ENCODE results near the gene RRP8. TPM values are rescaled to one million over a fixed set of nuclear protein-coding genes. Genes with fewer than 3 reads are reported as not detected.

Gene RRP8
- polyA plus RNA-seq, 1 experiment = 9.9 TPM

DNA sequence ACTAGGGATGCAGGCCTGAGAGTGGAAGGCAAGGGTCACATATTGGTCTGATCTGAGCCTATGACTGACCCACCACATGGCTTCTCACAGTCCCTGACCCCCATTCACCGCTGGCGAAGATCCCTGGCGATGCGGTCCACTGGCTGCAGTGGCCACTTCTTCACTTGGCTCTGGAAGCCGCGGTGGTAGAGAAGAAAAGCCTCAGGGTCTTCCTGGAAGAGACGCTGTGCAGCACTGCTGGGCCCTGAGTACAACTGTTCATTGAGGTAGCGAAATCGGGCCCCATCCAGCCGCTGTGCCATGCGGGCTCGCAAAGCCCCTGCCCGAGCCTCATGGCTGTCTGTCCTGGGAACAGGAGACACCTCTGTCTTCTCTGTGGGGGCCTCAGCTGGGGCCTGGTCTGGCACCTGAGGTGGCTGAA, 2.4 kb downstream of the RRP8 start:
- POLR2A ChIA-PET = no interaction called here
- CTCF ChIA-PET = no interaction called here

DNA sequence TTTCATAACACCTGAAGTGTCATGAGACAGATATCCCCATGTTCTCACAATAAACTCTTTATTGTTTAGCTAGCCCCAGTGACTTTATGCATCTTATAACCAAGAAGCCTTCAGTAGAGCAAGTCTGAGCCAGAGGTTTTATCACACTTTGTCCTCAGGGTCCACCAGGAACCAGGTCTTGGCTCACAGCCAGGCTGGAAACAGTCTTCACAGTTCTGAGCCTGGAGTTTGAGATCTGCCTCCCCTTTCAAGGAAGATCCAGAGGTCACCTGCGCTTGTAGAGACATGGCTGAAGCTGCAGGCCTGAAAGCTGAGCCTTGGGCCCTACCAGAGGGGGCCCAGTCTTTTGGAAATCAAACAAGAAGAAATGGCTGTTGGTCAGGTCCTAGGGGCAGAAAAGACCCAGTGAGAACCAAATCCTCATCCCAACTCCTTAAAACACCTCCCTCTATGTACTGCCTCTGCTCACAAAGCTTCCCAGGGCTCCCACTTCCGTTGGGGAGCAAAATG, 3.5 kb downstream of the RRP8 start:
- ChIA-PET CTCF (no interaction called here), POLR2A (no interaction called here)
- DNase-seq (ENCODE audit: low read depth) = no peak
- H3K4me3 ChIP-seq (ENCODE audit: low read depth, low read length) = no peak overlapping the region
- no peaks in the 10 kb centered on the region for H3K27me3 ChIP-seq (ENCODE audit: control insufficient read depth, insufficient read depth, low read length)
- H3K36me3 ChIP-seq (ENCODE audit: control insufficient read depth, insufficient read depth, low read length) = peaks cover 24% of the 10 kb centered on the region
- TF ChIP-seq, protein P1, sequence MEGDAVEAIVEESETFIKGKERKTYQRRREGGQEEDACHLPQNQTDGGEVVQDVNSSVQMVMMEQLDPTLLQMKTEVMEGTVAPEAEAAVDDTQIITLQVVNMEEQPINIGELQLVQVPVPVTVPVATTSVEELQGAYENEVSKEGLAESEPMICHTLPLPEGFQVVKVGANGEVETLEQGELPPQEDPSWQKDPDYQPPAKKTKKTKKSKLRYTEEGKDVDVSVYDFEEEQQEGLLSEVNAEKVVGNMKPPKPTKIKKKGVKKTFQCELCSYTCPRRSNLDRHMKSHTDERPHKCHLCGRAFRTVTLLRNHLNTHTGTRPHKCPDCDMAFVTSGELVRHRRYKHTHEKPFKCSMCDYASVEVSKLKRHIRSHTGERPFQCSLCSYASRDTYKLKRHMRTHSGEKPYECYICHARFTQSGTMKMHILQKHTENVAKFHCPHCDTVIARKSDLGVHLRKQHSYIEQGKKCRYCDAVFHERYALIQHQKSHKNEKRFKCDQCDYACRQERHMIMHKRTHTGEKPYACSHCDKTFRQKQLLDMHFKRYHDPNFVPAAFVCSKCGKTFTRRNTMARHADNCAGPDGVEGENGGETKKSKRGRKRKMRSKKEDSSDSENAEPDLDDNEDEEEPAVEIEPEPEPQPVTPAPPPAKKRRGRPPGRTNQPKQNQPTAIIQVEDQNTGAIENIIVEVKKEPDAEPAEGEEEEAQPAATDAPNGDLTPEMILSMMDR (IDR thresholded peaks at IDR 0.05; ENCODE audit: insufficient read depth, low read depth, low read length) = no peak

More for the DNA sequence above, 2.4 kb downstream of the RRP8 start:
- no peak overlapping the region for H3K4me3 ChIP-seq (ENCODE audit: low read depth, low read length)
- peaks cover 24% of the 10 kb centered on the region for H3K36me3 ChIP-seq (ENCODE audit: control insufficient read depth, insufficient read depth, low read length)
- TF ChIP-seq, protein P1 (IDR thresholded peaks at IDR 0.05; ENCODE audit: insufficient read depth, low read depth, low read length) = no peak
- H3K27me3 ChIP-seq (ENCODE audit: control insufficient read depth, insufficient read depth, low read length) = no peaks in the 10 kb centered on the region
- no peak for DNase-seq (ENCODE audit: low read depth)

DNA sequence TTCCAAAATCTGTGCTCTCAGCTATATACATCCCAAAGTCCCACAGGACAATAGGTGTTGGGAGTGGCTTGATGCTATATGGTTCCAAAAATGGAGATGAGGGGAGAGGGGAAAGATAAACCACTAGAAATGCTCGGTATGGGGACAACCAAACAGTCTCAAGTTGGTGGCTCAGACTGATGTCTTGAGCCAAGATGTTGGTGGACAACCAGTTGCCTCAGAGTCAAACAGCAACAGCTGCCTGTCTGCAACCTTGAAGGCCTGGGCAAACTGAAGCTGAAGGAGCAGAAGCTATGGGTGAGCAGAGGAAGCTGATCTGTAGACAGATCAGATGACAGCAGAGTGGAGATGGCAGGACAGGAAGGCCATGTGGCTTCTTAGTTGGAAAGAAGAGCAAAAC, 4.0 kb downstream of the RRP8 start:
- TF ChIP-seq, protein P1 (IDR thresholded peaks at IDR 0.05; ENCODE audit: insufficient read depth, low read depth, low read length) = no peak
- POLR2A ChIA-PET = no interaction called here
- Histone ChIP-seq H3K36me3 (ENCODE audit: control insufficient read depth, insufficient read depth, low read length) (peaks cover 26% of the 10 kb centered on the region), H3K27me3 (ENCODE audit: control insufficient read depth, insufficient read depth, low read length) (no peaks in the 10 kb centered on the region), H3K4me3 (ENCODE audit: low read depth, low read length) (no peak overlapping the region)
- CTCF ChIA-PET = no interaction called here
- no peak for DNase-seq (ENCODE audit: low read depth)

DNA sequence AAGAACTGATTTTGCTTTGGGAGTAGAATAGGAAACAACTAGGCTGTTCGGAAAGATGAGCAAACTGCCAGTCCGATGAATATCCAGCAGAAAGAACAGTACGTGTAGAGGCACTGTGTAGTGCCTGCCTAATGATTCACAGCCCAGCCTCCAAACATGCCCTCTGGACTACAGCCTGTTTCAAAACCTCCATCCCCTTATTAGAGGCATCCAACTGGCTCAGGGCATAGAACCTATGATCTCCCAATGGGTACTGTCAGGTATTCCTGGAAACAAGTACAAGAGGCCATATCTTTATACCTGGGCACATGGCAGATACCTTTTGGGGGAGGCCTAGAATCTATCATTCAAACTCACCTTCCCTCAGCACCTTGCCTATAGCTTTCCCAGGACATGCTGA, 4.9 kb downstream of the RRP8 start:
- no peak for DNase-seq (ENCODE audit: low read depth)
- peaks cover 27% of the 10 kb centered on the region for H3K36me3 ChIP-seq (ENCODE audit: control insufficient read depth, insufficient read depth, low read length)
- H3K27me3 ChIP-seq (ENCODE audit: control insufficient read depth, insufficient read depth, low read length) = no peaks in the 10 kb centered on the region
- ChIA-PET CTCF (interaction anchor here (0.9 kb wide), 1 partner anchor 81 kb away, joined by 3 read pairs; no protein-coding TSS in a partner anchor), POLR2A (no interaction called here)
- TF ChIP-seq, protein P1 (IDR thresholded peaks at IDR 0.05; ENCODE audit: insufficient read depth, low read depth, low read length) = no peak
- H3K4me3 ChIP-seq (ENCODE audit: low read depth, low read length) = no peak overlapping the region

DNA sequence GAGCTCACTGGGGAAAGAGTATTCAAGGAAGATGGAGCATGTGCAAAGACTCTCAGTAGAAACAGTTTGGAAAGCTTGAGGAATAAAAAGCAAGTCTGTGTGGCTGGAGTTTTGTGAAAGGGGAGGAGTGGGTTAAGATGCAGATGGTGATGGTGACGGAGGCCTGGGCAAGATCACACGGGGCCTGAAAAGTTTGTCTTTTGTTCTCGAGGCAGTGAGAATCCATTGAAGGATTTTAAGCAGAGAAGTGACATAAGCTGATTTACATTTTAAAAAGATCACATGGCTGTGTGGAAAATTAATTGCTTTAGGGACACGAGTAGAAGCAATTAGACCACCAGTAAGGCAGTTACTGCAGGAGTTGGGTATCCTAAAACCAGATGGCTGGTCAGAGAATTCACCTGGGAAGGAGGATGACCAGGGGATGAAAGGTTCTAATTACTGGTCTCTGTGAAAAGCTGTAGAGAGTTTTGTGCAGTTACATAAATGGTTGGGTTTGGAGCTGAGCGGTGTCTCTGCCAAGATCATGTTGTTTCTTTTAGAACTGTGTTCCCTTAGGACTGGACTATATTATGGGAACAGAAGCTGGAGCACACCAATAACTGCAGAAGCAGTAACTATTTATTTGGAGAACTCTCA, 7.1 kb downstream of the RRP8 start:
- TF ChIP-seq, protein P1 (IDR thresholded peaks at IDR 0.05; ENCODE audit: insufficient read depth, low read depth, low read length) = no peak
- Histone ChIP-seq H3K36me3 (ENCODE audit: control insufficient read depth, insufficient read depth, low read length) (peaks cover 26% of the 10 kb centered on the region), H3K27me3 (ENCODE audit: control insufficient read depth, insufficient read depth, low read length) (no peaks in the 10 kb centered on the region), H3K4me3 (ENCODE audit: low read depth, low read length) (no peak overlapping the region)
- no peak for DNase-seq (ENCODE audit: low read depth)
- POLR2A ChIA-PET = no interaction called here
- CTCF ChIA-PET = interaction anchor here (0.6 to 3.7 kb wide), 5 partner anchors 7 to 92 kb away, joined by 3 to 17 read pairs (median 3); partner anchors contain the start of genes ILK and RRP8

Data from BJ (cell line).